Measurements from ENCODE around the gene IL6ST.
A peak's percentile ranks its signal among the peaks of the same experiment; 100 is the strongest.

IL6ST gene

DNA sequence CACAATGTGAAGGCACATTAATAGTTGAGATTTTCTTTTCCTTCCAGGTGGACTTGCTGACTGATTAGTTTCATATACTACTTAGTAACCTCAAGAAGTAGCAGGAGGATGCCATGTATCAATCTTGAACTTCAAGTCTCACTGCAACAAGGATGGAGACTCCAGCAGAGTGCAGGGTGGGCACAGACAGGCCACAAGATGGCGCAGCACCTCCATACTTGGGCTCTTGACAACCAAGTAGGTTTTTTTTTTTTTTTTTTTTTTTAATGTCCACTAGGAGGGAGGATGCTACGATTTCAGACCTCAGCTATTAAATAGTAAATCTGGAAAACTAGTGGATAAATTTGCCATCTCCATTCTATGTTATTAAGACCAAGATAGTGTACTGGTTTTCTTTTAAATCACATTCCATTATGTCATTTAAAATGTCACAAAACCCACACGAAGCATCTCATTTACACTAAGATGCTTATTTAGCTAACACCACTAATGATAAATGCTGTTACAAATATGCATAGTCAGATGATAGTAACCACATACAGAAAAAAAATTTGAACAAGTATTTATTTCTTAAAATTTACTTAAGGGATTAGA lies 58.6 kb downstream of the IL6ST start:
- H3K9ac ChIP-seq (ENCODE audit: low read depth, low read length, poor library complexity, severe bottlenecking) = no peak overlapping the region
- TF ChIP-seq, protein P1, sequence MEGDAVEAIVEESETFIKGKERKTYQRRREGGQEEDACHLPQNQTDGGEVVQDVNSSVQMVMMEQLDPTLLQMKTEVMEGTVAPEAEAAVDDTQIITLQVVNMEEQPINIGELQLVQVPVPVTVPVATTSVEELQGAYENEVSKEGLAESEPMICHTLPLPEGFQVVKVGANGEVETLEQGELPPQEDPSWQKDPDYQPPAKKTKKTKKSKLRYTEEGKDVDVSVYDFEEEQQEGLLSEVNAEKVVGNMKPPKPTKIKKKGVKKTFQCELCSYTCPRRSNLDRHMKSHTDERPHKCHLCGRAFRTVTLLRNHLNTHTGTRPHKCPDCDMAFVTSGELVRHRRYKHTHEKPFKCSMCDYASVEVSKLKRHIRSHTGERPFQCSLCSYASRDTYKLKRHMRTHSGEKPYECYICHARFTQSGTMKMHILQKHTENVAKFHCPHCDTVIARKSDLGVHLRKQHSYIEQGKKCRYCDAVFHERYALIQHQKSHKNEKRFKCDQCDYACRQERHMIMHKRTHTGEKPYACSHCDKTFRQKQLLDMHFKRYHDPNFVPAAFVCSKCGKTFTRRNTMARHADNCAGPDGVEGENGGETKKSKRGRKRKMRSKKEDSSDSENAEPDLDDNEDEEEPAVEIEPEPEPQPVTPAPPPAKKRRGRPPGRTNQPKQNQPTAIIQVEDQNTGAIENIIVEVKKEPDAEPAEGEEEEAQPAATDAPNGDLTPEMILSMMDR (conservative IDR thresholded peaks at IDR 0.05; ENCODE audit: low read length) = peak; percentile 97
- TF ChIP-seq EZH2phosphoT487 (IDR thresholded peaks at IDR 0.05; ENCODE audit: borderline replicate concordance) = no peak
- no peak overlapping the region for H3K4me2 ChIP-seq (ENCODE audit: low read depth, low read length, poor library complexity, severe bottlenecking)
- H4K20me1 ChIP-seq (ENCODE audit: insufficient read depth, low read length, poor library complexity, severe bottlenecking) = no peaks in the 10 kb centered on the region
- no peaks in the 10 kb centered on the region for H3K4me1 ChIP-seq (ENCODE audit: insufficient read depth, low read length, poor library complexity, severe bottlenecking)
- H3K9me3 ChIP-seq (ENCODE audit: insufficient read depth, low read depth, low read length) = no peaks in the 10 kb centered on the region
- no peak overlapping the region for H3K4me3 ChIP-seq (ENCODE audit: low read length, poor library complexity, severe bottlenecking)
- no peak overlapping the region for H2AFZ ChIP-seq (ENCODE audit: low read length)
- no peaks in the 10 kb centered on the region for H3K36me3 ChIP-seq (ENCODE audit: insufficient read depth, low read length)
- no peaks in the 10 kb centered on the region for H3K79me2 ChIP-seq (ENCODE audit: insufficient read depth, low read length)
- no peaks in the 10 kb centered on the region for H3K27me3 ChIP-seq (ENCODE audit: insufficient read depth, low read length, poor library complexity, severe bottlenecking)
- H3K9me2 ChIP-seq (replicated peaks; ENCODE audit: low read depth, low read length) = no peaks in the 10 kb centered on the region
- H3F3A ChIP-seq (ENCODE audit: low read depth) = no peaks in the 10 kb centered on the region

DNA sequence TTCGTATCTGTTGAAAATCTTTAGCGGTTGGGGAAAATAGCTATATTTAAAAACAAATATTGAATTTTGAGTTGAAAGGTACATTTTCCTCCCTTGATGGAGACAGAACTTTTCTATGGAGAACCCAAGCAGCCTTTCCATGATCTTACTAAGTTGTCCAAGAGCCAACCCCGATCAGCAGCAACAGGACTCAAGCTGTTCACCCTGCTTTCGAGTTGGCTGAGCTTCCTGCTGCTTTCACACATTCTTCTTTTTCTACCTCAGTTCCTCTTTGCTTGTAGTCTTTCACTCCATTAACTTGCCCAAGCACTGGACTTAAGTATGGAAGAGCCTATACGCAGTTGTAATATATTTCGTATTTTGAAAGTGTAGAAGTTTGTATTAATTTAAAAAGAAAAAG lies 59.4 kb downstream of the IL6ST start:
- H3K4me2 ChIP-seq (ENCODE audit: low read depth, low read length, poor library complexity, severe bottlenecking) = no peak overlapping the region
- no peaks in the 10 kb centered on the region for H3K36me3 ChIP-seq (ENCODE audit: insufficient read depth, low read length)
- H4K20me1 ChIP-seq (ENCODE audit: insufficient read depth, low read length, poor library complexity, severe bottlenecking) = no peaks in the 10 kb centered on the region
- H3K4me1 ChIP-seq (ENCODE audit: insufficient read depth, low read length, poor library complexity, severe bottlenecking) = no peaks in the 10 kb centered on the region
- H3K9ac ChIP-seq (ENCODE audit: low read depth, low read length, poor library complexity, severe bottlenecking) = no peak overlapping the region
- no peak overlapping the region for H3K4me3 ChIP-seq (ENCODE audit: low read length, poor library complexity, severe bottlenecking)
- H3F3A ChIP-seq (ENCODE audit: low read depth) = no peaks in the 10 kb centered on the region
- TF ChIP-seq, protein P1 (conservative IDR thresholded peaks at IDR 0.05; ENCODE audit: low read length) = no peak
- TF ChIP-seq EZH2phosphoT487 (IDR thresholded peaks at IDR 0.05; ENCODE audit: borderline replicate concordance) = no peak
- H3K79me2 ChIP-seq (ENCODE audit: insufficient read depth, low read length) = no peaks in the 10 kb centered on the region
- no peaks in the 10 kb centered on the region for H3K27me3 ChIP-seq (ENCODE audit: insufficient read depth, low read length, poor library complexity, severe bottlenecking)
- no peaks in the 10 kb centered on the region for H3K9me3 ChIP-seq (ENCODE audit: insufficient read depth, low read depth, low read length)
- no peak overlapping the region for H2AFZ ChIP-seq (ENCODE audit: low read length)
- no peaks in the 10 kb centered on the region for H3K9me2 ChIP-seq (replicated peaks; ENCODE audit: low read depth, low read length)

DNA sequence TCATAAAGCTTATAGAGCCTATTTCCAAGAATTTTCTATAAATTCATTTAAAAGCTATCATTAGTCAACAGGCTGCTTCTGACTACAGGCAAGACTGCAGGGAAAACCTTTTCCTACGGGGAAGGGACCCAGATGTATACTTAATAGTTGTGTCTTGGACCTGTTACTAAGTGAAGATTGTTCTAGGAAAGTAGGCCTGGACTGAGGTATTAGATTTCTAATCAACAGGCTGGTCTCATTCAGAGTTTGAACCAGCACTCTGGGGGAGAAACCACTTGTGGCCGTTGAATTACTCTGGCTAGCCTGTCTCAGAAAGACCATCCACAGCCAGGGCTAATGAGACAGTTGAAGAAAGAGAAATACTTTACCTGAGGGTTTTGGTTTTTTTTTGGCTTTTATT lies 60.0 kb downstream of the IL6ST start:
- Histone ChIP-seq H3F3A (ENCODE audit: low read depth) (no peaks in the 10 kb centered on the region), H3K4me1 (ENCODE audit: insufficient read depth, low read length, poor library complexity, severe bottlenecking) (no peaks in the 10 kb centered on the region), H4K20me1 (ENCODE audit: insufficient read depth, low read length, poor library complexity, severe bottlenecking) (no peaks in the 10 kb centered on the region), H3K9me3 (ENCODE audit: insufficient read depth, low read depth, low read length) (no peaks in the 10 kb centered on the region), H3K9me2 (replicated peaks; ENCODE audit: low read depth, low read length) (no peaks in the 10 kb centered on the region), H3K9ac (ENCODE audit: low read depth, low read length, poor library complexity, severe bottlenecking) (no peak overlapping the region), H3K27me3 (ENCODE audit: insufficient read depth, low read length, poor library complexity, severe bottlenecking) (no peaks in the 10 kb centered on the region), H2AFZ (ENCODE audit: low read length) (no peak overlapping the region), H3K4me3 (ENCODE audit: low read length, poor library complexity, severe bottlenecking) (no peak overlapping the region), H3K79me2 (ENCODE audit: insufficient read depth, low read length) (no peaks in the 10 kb centered on the region), H3K4me2 (ENCODE audit: low read depth, low read length, poor library complexity, severe bottlenecking) (no peak overlapping the region), H3K36me3 (ENCODE audit: insufficient read depth, low read length) (no peaks in the 10 kb centered on the region)
- TF ChIP-seq, protein P1 (conservative IDR thresholded peaks at IDR 0.05; ENCODE audit: low read length) = no peak
- TF ChIP-seq EZH2phosphoT487 (IDR thresholded peaks at IDR 0.05; ENCODE audit: borderline replicate concordance) = no peak

Measured in Loucy (cell line).